CD14-positive monocyte (primary cell): Measurements from ENCODE around the gene ALS2CL. TPM values are rescaled to one million over a fixed set of nuclear protein-coding genes. Genes with fewer than 3 reads are reported as not detected.

Experiments
- DNase-seq, 3 donors: peaks; one replicate each; pipeline ENCODE4 v3.0.0-alpha.2; 2011 to 2022
- H2AFZ ChIP-seq: 2 replicates; pipeline ENCODE4 v1.6.0; 2012; ENCODE audit warnings: mild to moderate bottlenecking, low read depth, low read length, inconsistent platforms; ENCODE audit not compliant: insufficient read depth, poor library complexity, severe bottlenecking
- H3K27ac ChIP-seq, 2 donors: 1 replicate in 1 of 2; 2 replicates in 1 of 2; pipeline ENCODE4 v1.5.1; 2012 to 2013; ENCODE audit warnings: low read length in 2 of 2, control low read depth in 1 of 2, inconsistent platforms in 1 of 2, low read depth in 1 of 2, mild to moderate bottlenecking in 1 of 2
- H3K27me3 ChIP-seq, 2 donors: one replicate each; pipeline versions ENCODE4 v1.6.0 to v1.6.1; 2011 to 2013; ENCODE audit warnings: low read length in 2 of 2; ENCODE audit not compliant: control insufficient read depth in 2 of 2, insufficient read depth in 2 of 2
- H3K36me3 ChIP-seq, 2 donors: replicated peaks in 1 of 2; 1 replicate in 1 of 2; 2 replicates in 1 of 2; pipeline versions ENCODE4 v1.5.1 to v1.6.1; 2012 to 2013; ENCODE audit warnings: low read length in 2 of 2, control low read depth in 1 of 2, inconsistent platforms in 1 of 2, mild to moderate bottlenecking in 1 of 2; ENCODE audit not compliant: insufficient read depth in 2 of 2, control insufficient read depth in 1 of 2
- H3K4me1 ChIP-seq, 2 donors: 1 replicate in 1 of 2; 2 replicates in 1 of 2; pipeline versions ENCODE4 v1.5.1 to v1.6.1; 2012 to 2013; ENCODE audit warnings: low read length in 2 of 2, control low read depth in 1 of 2, inconsistent platforms in 1 of 2, mild to moderate bottlenecking in 1 of 2, moderate library complexity in 1 of 2; ENCODE audit not compliant: insufficient read depth in 2 of 2, control insufficient read depth in 1 of 2
- H3K4me2 ChIP-seq: replicated peaks from 2 replicates; pipeline ENCODE3; 2012; ENCODE audit warnings: low read length, moderate library complexity, mild to moderate bottlenecking; ENCODE audit not compliant: poor library complexity, severe bottlenecking; ENCODE audit errors: extremely low read depth
- H3K4me3 ChIP-seq, 3 experiments: fragments of 200-600 bp in 1 of 3; sonication (generic) in 1 of 3; replicated peaks in 1 of 3; 1 replicate in 2 of 3; 2 replicates in 1 of 3; pipeline ENCODE4 v1.5.1; 2011 to 2013; ENCODE audit warnings: low read length in 3 of 3, mild to moderate bottlenecking in 3 of 3, control low read depth in 2 of 3, low read depth in 2 of 3, inconsistent platforms in 1 of 3, moderate library complexity in 1 of 3
- H3K79me2 ChIP-seq: 2 replicates; pipeline ENCODE4 v1.6.0; 2012; ENCODE audit warnings: mild to moderate bottlenecking, control low read depth, inconsistent platforms, low read length, moderate library complexity; ENCODE audit not compliant: insufficient read depth
- H3K9ac ChIP-seq: 2 replicates; pipeline ENCODE4 v1.6.0; 2017; ENCODE audit warnings: low read length, mild to moderate bottlenecking; ENCODE audit not compliant: insufficient read depth, poor library complexity, severe bottlenecking
- H3K9me3 ChIP-seq, 2 donors: replicated peaks in 1 of 2; 1 replicate in 1 of 2; 2 replicates in 1 of 2; pipeline versions ENCODE4 v1.5.1 to v1.6.1; 2012 to 2013; ENCODE audit warnings: low read length in 2 of 2, control low read depth in 1 of 2; ENCODE audit not compliant: control insufficient read depth in 1 of 2, insufficient read depth in 1 of 2
- H4K20me1 ChIP-seq: 2 replicates; pipeline ENCODE4 v1.6.0; 2012; ENCODE audit warnings: mild to moderate bottlenecking, low read length, control low read depth, moderate library complexity; ENCODE audit not compliant: insufficient read depth
- H3K27ac Mint-ChIP-seq, 7 donors: one replicate each; pipeline ENCODE4 v1.8.0; 2020; ENCODE audit warnings: mild to moderate bottlenecking in 7 of 7, mixed read lengths in 7 of 7, moderate library complexity in 6 of 7, inconsistent platforms in 2 of 7
- H3K27me3 Mint-ChIP-seq, 3 donors: one replicate each; pipeline ENCODE4 v1.8.0; 2021 to 2022; ENCODE audit warnings: low read depth in 3 of 3, mild to moderate bottlenecking in 3 of 3, mixed read lengths in 3 of 3, moderate library complexity in 3 of 3, inconsistent platforms in 1 of 3
- H3K36me3 Mint-ChIP-seq, 2 donors: one replicate each; pipeline ENCODE4 v1.8.0; 2020; ENCODE audit warnings: mixed read lengths in 2 of 2, inconsistent platforms in 1 of 2, mild to moderate bottlenecking in 1 of 2
- H3K4me1 Mint-ChIP-seq: one replicate; pipeline ENCODE4 v1.8.0; 2020; ENCODE audit warnings: mild to moderate bottlenecking, mixed read lengths
- H3K4me3 Mint-ChIP-seq, 2 donors: one replicate each; pipeline ENCODE4 v1.8.0; 2020; ENCODE audit warnings: mild to moderate bottlenecking in 2 of 2, mixed read lengths in 2 of 2, moderate library complexity in 1 of 2
- H3K9me3 Mint-ChIP-seq, 7 donors: one replicate each; pipeline ENCODE4 v1.8.0; 2020 to 2022; ENCODE audit warnings: mixed read lengths in 7 of 7, mild to moderate bottlenecking in 6 of 7, moderate library complexity in 6 of 7, inconsistent platforms in 2 of 7
- WGBS: methylation state at CpG from one replicate; pipeline ENCODE4 v1.1.5; 2013; ENCODE audit warnings: missing lambda C conversion rate; ENCODE audit not compliant: insufficient coverage; 5-methylcytosine and 5-hydroxymethylcytosine counted together
- intact Hi-C, 2 donors: fragments of 100-400 bp; cut with micrococcal nuclease; formaldehyde crosslinking; loops; one replicate each; pipeline versions ENCODE4 v1.15.0 to v1.15.1; 2023
- polyA plus RNA-seq, 3 donors: library from polyadenylated mRNA; depleted of rRNA in 1 of 3; unstranded in 2 of 3; stranded (reverse) in 1 of 3; fragments of 300-500 nt in 2 of 3; fragments of >200 nt in 1 of 3; fragmentation: Illumina TruSeq in 2 of 3; gene quantifications; 1 replicate in 2 of 3; 2 replicates in 1 of 3; pipeline ENCODE4 v1.2.3, GENCODE V29; 2012 to 2021
- TF ChIP-seq, protein P1 (sequence below): fragments of 200-600 bp; IDR thresholded peaks from one replicate; pipeline ENCODE4 v1.8.0; 2022; ENCODE audit warnings: antibody characterized with exemption, mild to moderate bottlenecking

ALS2CL gene
- polyA plus RNA-seq, 3 donors = 0.38 to 5.7 (median 0.55) TPM

DNA sequence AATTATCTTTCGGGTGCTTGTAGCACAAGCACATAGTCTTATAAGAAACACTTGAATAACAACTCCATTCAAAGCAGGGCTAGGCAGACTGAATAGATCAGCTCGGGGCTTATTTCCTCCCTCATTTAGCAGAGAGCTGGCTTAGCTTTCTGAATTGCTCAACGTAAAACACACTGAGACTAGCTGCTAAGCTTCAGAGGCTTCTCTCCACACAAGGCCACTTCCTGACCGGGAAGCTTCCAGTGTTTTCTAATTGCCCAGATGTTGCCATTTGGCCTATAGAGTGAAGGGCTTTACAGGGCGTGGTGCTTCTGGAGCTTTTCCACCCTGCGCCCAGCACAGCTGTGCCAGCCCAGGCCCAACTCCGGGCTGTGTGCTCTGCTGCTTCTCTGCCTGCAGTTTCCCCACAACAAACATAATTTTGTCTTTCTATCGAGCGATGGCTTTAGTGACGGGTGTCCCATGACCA, 64.5 kb downstream of the ALS2CL start:
- Histone ChIP-seq H3K27ac (no peak overlapping the region), H3K27me3 (no peaks in the 10 kb centered on the region), H3K4me3 (no peak overlapping the region), H3K4me2 (no peak overlapping the region), H3K9me3 (no peaks in the 10 kb centered on the region), H3K36me3 (no peaks in the 10 kb centered on the region), H3K4me1 (peaks cover 11 to 12% of the 10 kb centered on the region in 2 donors), H3K9ac (no peak overlapping the region), H2AFZ (no peak overlapping the region), H4K20me1 (no peaks in the 10 kb centered on the region), H3K79me2 (no peaks in the 10 kb centered on the region)
- H3K4me1 Mint-ChIP-seq = peaks cover 14% of the 10 kb centered on the region
- DNase-seq = no peak
- WGBS = 91% methylated on average over 8 of the region's 10 CpGs
- no peaks in the 10 kb centered on the region for H3K36me3 Mint-ChIP-seq
- TF ChIP-seq, protein P1, sequence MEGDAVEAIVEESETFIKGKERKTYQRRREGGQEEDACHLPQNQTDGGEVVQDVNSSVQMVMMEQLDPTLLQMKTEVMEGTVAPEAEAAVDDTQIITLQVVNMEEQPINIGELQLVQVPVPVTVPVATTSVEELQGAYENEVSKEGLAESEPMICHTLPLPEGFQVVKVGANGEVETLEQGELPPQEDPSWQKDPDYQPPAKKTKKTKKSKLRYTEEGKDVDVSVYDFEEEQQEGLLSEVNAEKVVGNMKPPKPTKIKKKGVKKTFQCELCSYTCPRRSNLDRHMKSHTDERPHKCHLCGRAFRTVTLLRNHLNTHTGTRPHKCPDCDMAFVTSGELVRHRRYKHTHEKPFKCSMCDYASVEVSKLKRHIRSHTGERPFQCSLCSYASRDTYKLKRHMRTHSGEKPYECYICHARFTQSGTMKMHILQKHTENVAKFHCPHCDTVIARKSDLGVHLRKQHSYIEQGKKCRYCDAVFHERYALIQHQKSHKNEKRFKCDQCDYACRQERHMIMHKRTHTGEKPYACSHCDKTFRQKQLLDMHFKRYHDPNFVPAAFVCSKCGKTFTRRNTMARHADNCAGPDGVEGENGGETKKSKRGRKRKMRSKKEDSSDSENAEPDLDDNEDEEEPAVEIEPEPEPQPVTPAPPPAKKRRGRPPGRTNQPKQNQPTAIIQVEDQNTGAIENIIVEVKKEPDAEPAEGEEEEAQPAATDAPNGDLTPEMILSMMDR = no peak
- H3K9me3 Mint-ChIP-seq = peaks cover 0 to 3% (median 0%) of the 10 kb centered on the region in 7 donors
- H3K4me3 Mint-ChIP-seq = peak overlapping the region in 1 of 2 donors; percentile 84
- no peak overlapping the region for H3K27ac Mint-ChIP-seq
- peaks cover 0 to 9% (median 3%) of the 10 kb centered on the region in 3 donors for H3K27me3 Mint-ChIP-seq
- intact Hi-C loops = no loop called here

DNA sequence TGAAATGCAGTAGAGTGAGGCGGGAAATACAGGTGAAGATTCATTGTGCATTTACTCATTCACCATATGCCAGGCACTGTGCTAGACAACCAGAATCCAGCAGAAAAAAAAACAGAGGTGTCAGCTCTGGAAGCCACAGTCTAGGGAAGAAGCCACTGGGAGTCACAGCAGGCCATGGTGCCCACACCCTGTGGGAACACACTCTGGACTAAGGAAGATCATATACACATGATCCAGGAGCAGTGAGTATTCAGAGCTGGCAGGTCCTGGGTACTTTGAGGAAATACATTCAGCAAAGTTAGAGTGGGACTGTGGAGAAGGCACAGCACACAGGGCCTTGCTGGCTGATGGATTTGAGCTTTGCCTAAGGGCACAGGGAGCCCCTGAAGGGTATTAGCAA, 66.4 kb downstream of the ALS2CL start:
- Histone ChIP-seq H3K27ac (no peak overlapping the region), H3K4me3 (no peak overlapping the region), H3K4me1 (peaks cover 11 to 12% of the 10 kb centered on the region in 2 donors), H3K36me3 (no peaks in the 10 kb centered on the region), H2AFZ (no peak overlapping the region), H3K9me3 (no peaks in the 10 kb centered on the region), H3K9ac (no peak overlapping the region), H3K27me3 (peaks cover 0 to 3% of the 10 kb centered on the region in 2 donors), H3K79me2 (no peaks in the 10 kb centered on the region), H4K20me1 (no peaks in the 10 kb centered on the region), H3K4me2 (no peak overlapping the region)
- intact Hi-C loops = no loop called here
- no peak for DNase-seq
- Mint-ChIP-seq H3K27ac (no peak overlapping the region), H3K36me3 (no peaks in the 10 kb centered on the region), H3K9me3 (peaks cover 0 to 5% (median 0%) of the 10 kb centered on the region in 7 donors), H3K27me3 (peaks cover 0 to 11% (median 5%) of the 10 kb centered on the region in 3 donors), H3K4me3 (no peak overlapping the region), H3K4me1 (peaks cover 12% of the 10 kb centered on the region)
- WGBS = no CpG with 5 or more reads among the region's 1 CpG
- TF ChIP-seq, protein P1 = no peak
